K562 (cell line): Measurements from ENCODE around the gene KCTD12. TPM values are rescaled to one million over a fixed set of nuclear protein-coding genes. Genes with fewer than 3 reads are reported as not detected.
A peak's percentile ranks its signal among the peaks of the same experiment; 100 is the strongest.

ENCODE experiments used
- ATAC-seq: fragments of 200-7000 bp; cut with Tn5 transposase; 3 replicates; pipeline ENCODE4 v1.9.1; 2020; ENCODE audit warnings: moderate library complexity
- BruUV-seq: library from RNA; stranded (reverse); fragments of 400-500 nt; replicated peaks from 2 replicates; lab custom pipeline; 2021; lab: Mats Ljungman, UMichigan
- CTCF ChIA-PET: fragments of 300-600 bp; formaldehyde crosslinking; extraction: SDS; loops from one replicate; lab custom pipeline; 2021; ENCODE audit warnings: low intra/inter-chr PET ratio; lab: Yijun Ruan, JAX
- POLR2A ChIA-PET: fragments of 300-600, 350-650 bp; sonication (Branson Sonifier 250); formaldehyde crosslinking; extraction: SDS; loops from one replicate; lab custom pipeline; 2021; ENCODE audit warnings: antibody characterized with exemption, inconsistent platforms; lab: Yijun Ruan, JAX
- DNase-seq, 4 experiments: peaks; one replicate each; pipeline versions ENCODE4 v3.0.0 to v3.0.0-alpha.2; 2011 to 2018; ENCODE audit warnings: low spot score in 3 of 4, mixed read lengths in 3 of 4; ENCODE audit errors: extremely low read depth in 1 of 4
- FAIRE-seq: peaks from 2 replicates; lab custom pipeline; 2011; peaks lifted over from hg19 to GRCh38; lab: Jason Lieb, UNC
- H2AFZ ChIP-seq: 2 replicates; pipeline ENCODE4 v1.6.0; 2011; ENCODE audit warnings: low read depth, low read length, control low read depth, inconsistent platforms
- H3K27ac ChIP-seq: fragments of 200-600 bp; 3 replicates; pipeline ENCODE4 v1.8.0; 2011; ENCODE audit warnings: low read depth, mild to moderate bottlenecking, control low read depth, inconsistent platforms, low read length, moderate library complexity, mixed read lengths; ENCODE audit errors: extremely low read depth
- H3K27me3 ChIP-seq, 2 experiments: fragments of 300-600 bp in 1 of 2; 2 replicates in 1 of 2; 3 replicates in 1 of 2; pipeline versions ENCODE4 v1.6.0 to v1.8.0; 2011; ENCODE audit warnings: inconsistent platforms in 2 of 2, low read length in 2 of 2, mild to moderate bottlenecking in 1 of 2, mixed read lengths in 1 of 2, moderate library complexity in 1 of 2; ENCODE audit not compliant: control insufficient read depth in 2 of 2, insufficient read depth in 2 of 2
- H3K36me3 ChIP-seq: fragments of 300-600 bp; 3 replicates; pipeline ENCODE4 v1.8.0; 2011; ENCODE audit warnings: mild to moderate bottlenecking, low read length, inconsistent platforms; ENCODE audit not compliant: control insufficient read depth, insufficient read depth
- H3K4me1 ChIP-seq, 2 experiments: fragments of 200-600 bp in 1 of 2; replicated peaks in 1 of 2; 2 replicates in 1 of 2; 3 replicates in 1 of 2; pipeline versions ENCODE4 v1.5.1 to v1.8.0; 2011; ENCODE audit warnings: inconsistent platforms in 2 of 2, low read length in 2 of 2, mild to moderate bottlenecking in 1 of 2, mixed read lengths in 1 of 2, moderate library complexity in 1 of 2; ENCODE audit not compliant: control insufficient read depth in 2 of 2, insufficient read depth in 2 of 2
- H3K4me2 ChIP-seq: 2 replicates; pipeline ENCODE4 v1.6.1; 2011; ENCODE audit warnings: low read length, control low read depth, inconsistent platforms, mixed read lengths; ENCODE audit not compliant: insufficient read depth
- H3K4me3 ChIP-seq: fragments of 200-600 bp; sonication (generic), shearing (Covaris generic); 2 replicates; pipeline ENCODE4 v1.5.1; 2016; ENCODE audit warnings: control low read depth, inconsistent platforms
- H3K79me2 ChIP-seq: fragments of 200-600 bp; 3 replicates; pipeline ENCODE4 v1.8.0; 2011; ENCODE audit warnings: low read length, inconsistent platforms; ENCODE audit not compliant: control insufficient read depth, insufficient read depth
- H3K9ac ChIP-seq, 2 experiments: 2 replicates each; pipeline versions ENCODE4 v1.6.0 to v1.6.1; 2011; ENCODE audit warnings: low read depth in 2 of 2, low read length in 2 of 2, control low read depth in 1 of 2, inconsistent platforms in 1 of 2, mild to moderate bottlenecking in 1 of 2, mixed read lengths in 1 of 2; ENCODE audit not compliant: insufficient read depth in 1 of 2
- H3K9me1 ChIP-seq: one replicate; pipeline ENCODE4 v1.6.0; 2011; ENCODE audit warnings: inconsistent platforms, mild to moderate bottlenecking, low read length, moderate library complexity; ENCODE audit not compliant: control insufficient read depth, insufficient read depth
- H3K9me3 ChIP-seq: replicated peaks from 2 replicates; pipeline ENCODE4 v1.5.1; 2011; ENCODE audit warnings: low read depth, low read length, inconsistent platforms; ENCODE audit not compliant: control insufficient read depth, insufficient read depth
- H4K20me1 ChIP-seq: replicated peaks from 2 replicates; pipeline ENCODE4 v1.6.1; 2011; ENCODE audit warnings: low read length, inconsistent platforms, mixed read lengths; ENCODE audit not compliant: control insufficient read depth, insufficient read depth
- GTF2F1 ChIP-seq: IDR thresholded peaks from 2 replicates; pipeline ENCODE4 v1.6.1; 2011; ENCODE audit warnings: low read depth, low read length, improper control_type of control experiment
- IRF2 ChIP-seq: sonication (generic); formaldehyde crosslinking; IDR thresholded peaks from 2 replicates; pipeline ENCODE4 v1.8.1; 2022; ENCODE audit warnings: mild to moderate bottlenecking, missing genetic modification reagents
- NEUROD1 ChIP-seq: fragments of 150-350 bp; IDR thresholded peaks from 2 replicates; pipeline ENCODE4 v1.6.1; 2014; ENCODE audit warnings: borderline replicate concordance, low read length, low read depth; ENCODE audit not compliant: partially characterized antibody
- NRF1 ChIP-seq, 2 experiments: fragments of 450-650 bp; IDR thresholded peaks in 1 of 2; conservative IDR thresholded peaks in 1 of 2; 2 replicates each; pipeline ENCODE4 v1.6.1; 2014; ENCODE audit warnings: mild to moderate bottlenecking in 2 of 2
- ZBTB1 ChIP-seq: sonication (generic); formaldehyde crosslinking; IDR thresholded peaks from 2 replicates; pipeline ENCODE4 v1.8.1; 2023; ENCODE audit warnings: missing genetic modification reagents, low read depth, mild to moderate bottlenecking, borderline replicate concordance
- ZFX ChIP-seq: sonication (generic); formaldehyde crosslinking; IDR thresholded peaks from 2 replicates; pipeline ENCODE4 v1.8.0; 2022; ENCODE audit warnings: mild to moderate bottlenecking, missing genetic modification reagents, moderate library complexity
- WGBS: fragments of 100-300 bp; shearing (Covaris generic); methylation state at CpG from one replicate; pipeline ENCODE4 v1.1.6; 2016; ENCODE audit warnings: low coverage, mixed read lengths; ENCODE audit not compliant: insufficient coverage; ENCODE audit errors: missing lambda C conversion rate; 5-methylcytosine and 5-hydroxymethylcytosine counted together
- in situ Hi-C: fragments of 300-500 bp; cut with MboI; formaldehyde crosslinking; loops from 4 replicates; pipeline ENCODE4 v1.15.0; 2018; ENCODE audit warnings: inconsistent platforms, mixed read lengths
- intact Hi-C: fragments of 100-400 bp; cut with micrococcal nuclease; formaldehyde crosslinking; loops from 2 replicates; pipeline ENCODE4 v1.14.2; 2022
- polyA plus RNA-seq, 8 experiments: library from polyadenylated mRNA; depleted of rRNA in 4 of 8; stranded (reverse) in 5 of 8; unstranded in 3 of 8; fragments of >200 nt; fragmentation: Nextera tagmentation in 2 of 8; fragmentation: Illumina TruSeq in 1 of 8; extraction: Ambion mirVana in 2 of 8; extraction: Trizol in 1 of 8; gene quantifications; 2 replicates each; pipeline versions ENCODE4 v1.2.1 to v1.2.3, GENCODE V29; 2011 to 2014; ENCODE audit warnings: inconsistent platforms in 1 of 8, missing spikeins in 1 of 8
- total RNA-seq, 7 experiments: library from RNA; depleted of rRNA in 6 of 7; stranded (reverse); fragments of >200 nt in 6 of 7; fragmentation: Illumina TruSeq in 2 of 7; extraction: Trizol in 2 of 7; gene quantifications; 2 replicates each; pipeline versions ENCODE4 v1.2.1 to v1.2.3, GENCODE V29; 2011 to 2021; ENCODE audit warnings: low replicate concordance in 1 of 7

KCTD12 gene
- total and polyA plus RNA-seq, 9 of the 15 experiments (the other 6 are each of a cell fraction or from before 2014, with no cell fraction given), result 0.14 to 0.93 (median 0.32) TPM

DNA sequence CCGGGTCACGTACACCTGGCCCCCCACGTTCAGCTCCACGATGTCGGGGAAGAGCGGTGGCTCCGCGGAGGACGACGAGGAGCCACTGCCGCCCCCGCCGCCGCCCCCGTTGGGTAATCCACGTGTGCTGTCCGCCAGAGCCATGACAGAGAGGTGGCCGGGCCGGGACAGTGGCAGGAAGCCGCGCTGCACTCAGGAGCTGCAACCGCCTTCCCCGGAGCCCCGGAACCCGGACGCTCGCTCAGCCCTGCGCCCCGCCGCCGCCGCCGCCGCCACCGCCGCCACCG, 257 bp downstream of the KCTD12 start:
- POLR2A ChIA-PET, result interaction anchor here (0.6 kb wide), 1 partner anchor 593 kb away, joined by 3 read pairs; no protein-coding TSS in a partner anchor
- no peak for ATAC-seq
- intact Hi-C loops (no loop called here), in situ Hi-C loops (no loop called here)
- H3K9ac ChIP-seq, result peak overlapping the region; percentile 20 to 87; a peak in 2 of 4 replicates
- peaks cover 0 to 14% of the 10 kb centered on the region in 2 experiments; a peak in 2 of 5 replicates for H3K27me3 ChIP-seq
- no TSS peak for BruUV-seq
- FAIRE-seq, result no peak
- H3K36me3 ChIP-seq, result no peaks in the 10 kb centered on the region
- H3K9me3 ChIP-seq, result no peaks in the 10 kb centered on the region
- peak overlapping the region; percentile 44 for H3K4me3 ChIP-seq
- no peaks in the 10 kb centered on the region for H4K20me1 ChIP-seq
- H3K4me2 ChIP-seq, result peak overlapping the region; percentile 49; the same call in 1 of the 2 replicates
- peak in 1 of 4 experiments; percentile 9 for DNase-seq
- H3K4me1 ChIP-seq, result peaks cover 0 to 20% of the 10 kb centered on the region in 2 experiments; a peak in 2 of 5 replicates
- H3K27ac ChIP-seq, result no peak overlapping the region
- TF ChIP-seq ZBTB1 (CRISPR knock-in tag) (peak; percentile 53; the same call in 1 of the 2 replicates), IRF2 (CRISPR knock-in tag) (no peak), GTF2F1 (no peak), ZFX (CRISPR knock-in tag) (0 out of 2 replicates have a peak, but pooled peaks have one; percentile 6), NRF1 (conservative IDR thresholded peaks at IDR 0.05 in 1 of 2, IDR thresholded peaks at IDR 0.05 in 1 of 2) (peak in 1 of 2 experiments; percentile 2; a peak in 1 of 4 replicates), NEUROD1 (no peak)
- no peaks in the 10 kb centered on the region for H3K79me2 ChIP-seq
- H2AFZ ChIP-seq, result peak overlapping the region; percentile 84
- no peaks in the 10 kb centered on the region for H3K9me1 ChIP-seq
- no CpG with 5 or more reads among the region's 37 CpGs for WGBS
- CTCF ChIA-PET, result no interaction called here
